Neural progenitor cell (in vitro differentiated cells): ENCODE data around the gene CHST9. TPM values are rescaled to one million over a fixed set of nuclear protein-coding genes. Genes with fewer than 3 reads are reported as not detected.

Experiments used
- DNase-seq: peaks from one replicate; pipeline ENCODE4 v3.0.0-alpha.2; 2016; ENCODE audit warnings: low spot score
- H2AFZ ChIP-seq: fragments of 200-600 bp; sonication (generic); replicated peaks from 2 replicates; pipeline ENCODE4 v1.6.1; 2016; ENCODE audit warnings: antibody characterized with exemption
- H3F3A ChIP-seq: fragments of 200-600 bp; sonication (generic); 2 replicates; pipeline ENCODE4 v1.6.1; 2016; ENCODE audit warnings: antibody characterized with exemption, low read depth
- H3K27ac ChIP-seq: fragments of 200-600 bp; sonication (generic); 2 replicates; pipeline ENCODE4 v1.5.1; 2016; ENCODE audit warnings: mild to moderate bottlenecking
- H3K27me3 ChIP-seq: fragments of 200-600 bp; sonication (generic); 2 replicates; pipeline ENCODE4 v1.6.1; 2016; ENCODE audit warnings: mild to moderate bottlenecking, moderate library complexity
- H3K36me3 ChIP-seq: fragments of 200-600 bp; sonication (generic); 2 replicates; pipeline ENCODE4 v1.5.1; 2016
- H3K4me1 ChIP-seq: fragments of 200-600 bp; sonication (generic); 2 replicates; pipeline ENCODE4 v1.6.1; 2016; ENCODE audit warnings: mixed run types
- H3K4me2 ChIP-seq: fragments of 200-600 bp; sonication (generic); 2 replicates; pipeline ENCODE4 v1.6.1; 2016
- H3K4me3 ChIP-seq: fragments of 200-600 bp; sonication (generic); 2 replicates; pipeline ENCODE4 v1.5.1; 2016
- H3K79me2 ChIP-seq: fragments of 200-600 bp; sonication (generic); 2 replicates; pipeline ENCODE4 v1.6.1; 2016; ENCODE audit warnings: low read depth
- H3K9ac ChIP-seq: fragments of 200-600 bp; sonication (generic); 2 replicates; pipeline ENCODE4 v1.6.1; 2016
- H3K9me3 ChIP-seq: fragments of 200-600 bp; sonication (generic); 2 replicates; pipeline ENCODE4 v1.5.1; 2016; ENCODE audit warnings: low read depth
- H4K20me1 ChIP-seq: fragments of 200-600 bp; sonication (generic); 2 replicates; pipeline ENCODE4 v1.6.1; 2016; ENCODE audit warnings: low read depth
- H3K27ac Mint-ChIP-seq: 3 replicates; pipeline ENCODE4 v1.8.0; 2021; ENCODE audit warnings: mixed read lengths
- H3K27me3 Mint-ChIP-seq: 2 replicates; pipeline ENCODE4 v1.8.0; 2022; ENCODE audit warnings: low read depth, mild to moderate bottlenecking, inconsistent platforms, moderate library complexity, mixed read lengths; ENCODE audit not compliant: insufficient read depth
- H3K36me3 Mint-ChIP-seq: 3 replicates; pipeline ENCODE4 v1.8.0; 2021; ENCODE audit warnings: mixed read lengths
- H3K4me1 Mint-ChIP-seq: 3 replicates; pipeline ENCODE4 v1.8.0; 2021; ENCODE audit warnings: mixed read lengths
- H3K4me3 Mint-ChIP-seq: 3 replicates; pipeline ENCODE4 v1.8.0; 2021; ENCODE audit warnings: mild to moderate bottlenecking, moderate library complexity, mixed read lengths
- H3K9me3 Mint-ChIP-seq: 3 replicates; pipeline ENCODE4 v1.8.0; 2020; ENCODE audit warnings: mixed read lengths
- CTCF ChIP-seq: fragments of 200-600 bp; sonication (generic); IDR thresholded peaks from 2 replicates; pipeline ENCODE4 v1.5.1; 2017; ENCODE audit warnings: antibody characterized with exemption, mild to moderate bottlenecking
- EZH2 ChIP-seq: fragments of 200-600 bp; sonication (generic); IDR thresholded peaks from 2 replicates; pipeline ENCODE4 v1.6.1; 2017; ENCODE audit warnings: antibody characterized with exemption, mild to moderate bottlenecking, moderate library complexity
- EZH2phosphoT487 ChIP-seq: fragments of 200-600 bp; sonication (generic); IDR thresholded peaks from 2 replicates; pipeline ENCODE4 v1.6.1; 2017; ENCODE audit warnings: antibody characterized with exemption
- total RNA-seq: library from RNA; depleted of rRNA; stranded (reverse); fragments of >200 nt; gene quantifications from 2 replicates; pipeline ENCODE4 v1.2.3, GENCODE V29; 2015; ENCODE audit warnings: low replicate concordance

CHST9 gene
- total RNA-seq, 1 donor from 2014 or later: 1.3 TPM

- H3K9me3 ChIP-seq: no peaks in the 10 kb centered on the region
- peaks cover 18% of the 10 kb centered on the region for H3K4me1 ChIP-seq
- no peak for TF ChIP-seq EZH2phosphoT487
- peak; percentile 63 for TF ChIP-seq EZH2
- TF ChIP-seq CTCF: no peak
- peak overlapping the region; percentile 83 for H3K4me2 ChIP-seq
- H2AFZ ChIP-seq: peak overlapping the region; percentile 90
- peak overlapping the region; percentile 61 for H3K27ac Mint-ChIP-seq
- no peaks in the 10 kb centered on the region for H4K20me1 ChIP-seq
- H3K27me3 ChIP-seq: peaks cover 43% of the 10 kb centered on the region
- H3K36me3 Mint-ChIP-seq: no peaks in the 10 kb centered on the region
- H3K79me2 ChIP-seq: no peaks in the 10 kb centered on the region
- H3K27me3 Mint-ChIP-seq: peaks cover 6% of the 10 kb centered on the region
- peak overlapping the region; percentile 51 for H3K4me3 ChIP-seq
- peak; percentile 71 for DNase-seq
- no peaks in the 10 kb centered on the region for H3K36me3 ChIP-seq
- H3K4me1 Mint-ChIP-seq: peaks cover 44% of the 10 kb centered on the region
- H3K4me3 Mint-ChIP-seq: peak overlapping the region; percentile 85
- H3K9me3 Mint-ChIP-seq: no peaks in the 10 kb centered on the region
- H3K27ac ChIP-seq: no peak overlapping the region
- peaks cover 12% of the 10 kb centered on the region for H3F3A ChIP-seq
- H3K9ac ChIP-seq: no peak overlapping the region
These were observed 321.8 kb downstream of the CHST9 start for GRCh38 chr18:26863122-26863879.

GRCh38 chr18:26862084-26862483, 323.0 kb downstream of the CHST9 start:
- no peak overlapping the region for H3K27ac ChIP-seq
- no peaks in the 10 kb centered on the region for H4K20me1 ChIP-seq
- H3K27me3 ChIP-seq: peaks cover 43% of the 10 kb centered on the region
- no peak overlapping the region for H3K4me2 ChIP-seq
- no peaks in the 10 kb centered on the region for H3K79me2 ChIP-seq
- H3K27ac Mint-ChIP-seq: no peak overlapping the region
- H3F3A ChIP-seq: peaks cover 12% of the 10 kb centered on the region
- H2AFZ ChIP-seq: no peak overlapping the region
- H3K9ac ChIP-seq: no peak overlapping the region
- peaks cover 36% of the 10 kb centered on the region for H3K4me1 Mint-ChIP-seq
- H3K36me3 ChIP-seq: no peaks in the 10 kb centered on the region
- H3K4me3 ChIP-seq: no peak overlapping the region
- no peak overlapping the region for H3K4me3 Mint-ChIP-seq
- DNase-seq: no peak
- no peaks in the 10 kb centered on the region for H3K9me3 Mint-ChIP-seq
- H3K9me3 ChIP-seq: no peaks in the 10 kb centered on the region
- TF ChIP-seq EZH2phosphoT487 (no peak), EZH2 (no peak), CTCF (no peak)
- H3K36me3 Mint-ChIP-seq: no peaks in the 10 kb centered on the region
- H3K4me1 ChIP-seq: peaks cover 18% of the 10 kb centered on the region
- peaks cover 6% of the 10 kb centered on the region for H3K27me3 Mint-ChIP-seq
